NCI-H2029 (cell line): ENCODE results near the gene NELL1.
"Not testable (repeated sequence)": the region's sequence is repeated elsewhere in the genome, so short reads cannot be mapped to it uniquely, and the experiment has no call there.

Source experiments
- DNase-seq: peaks from one replicate; lab custom pipeline; 2025; lab: John Stamatoyannopoulos, UW

NELL1 gene

DNA sequence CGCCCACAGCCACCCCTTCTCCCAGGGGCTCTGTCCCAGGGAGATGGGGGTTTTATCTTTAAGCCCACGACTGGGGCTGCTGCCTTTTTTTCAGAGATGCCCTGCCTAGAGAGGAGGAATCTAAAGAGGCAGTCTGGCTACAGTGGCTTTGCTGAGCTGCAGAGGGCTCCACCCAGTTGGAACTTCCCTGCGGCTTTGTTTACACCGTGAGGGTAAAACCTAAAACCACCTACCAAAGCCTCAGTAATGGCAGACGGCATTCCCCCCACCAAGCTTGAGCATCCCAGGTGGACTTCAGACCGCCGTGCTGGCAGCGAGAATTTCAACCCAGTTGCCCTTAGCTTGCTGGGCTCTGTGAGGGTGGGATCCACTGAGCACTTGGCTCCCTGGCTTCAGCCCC, 535.8 kb downstream of the NELL1 start:
- no peak for DNase-seq

DNA sequence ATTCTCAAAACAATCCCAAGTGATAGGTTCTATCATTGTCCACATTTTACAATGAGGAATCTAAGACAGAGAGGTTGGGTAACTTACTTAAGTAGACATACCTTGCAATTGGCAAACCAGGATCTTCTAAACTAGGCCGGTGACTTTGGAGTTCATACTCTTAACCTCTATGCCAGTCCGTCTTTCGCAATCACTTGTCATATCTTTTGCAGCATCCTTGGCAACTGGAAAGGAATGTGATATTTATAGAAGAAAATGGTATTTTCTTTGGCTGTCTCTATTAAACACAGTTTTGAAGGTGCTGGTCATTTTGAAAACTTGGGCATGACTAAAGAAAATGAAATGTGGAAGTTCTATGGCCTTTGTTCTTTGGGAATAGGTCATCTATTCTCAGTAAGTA, 556.5 kb downstream of the NELL1 start:
- no peak for DNase-seq

DNA sequence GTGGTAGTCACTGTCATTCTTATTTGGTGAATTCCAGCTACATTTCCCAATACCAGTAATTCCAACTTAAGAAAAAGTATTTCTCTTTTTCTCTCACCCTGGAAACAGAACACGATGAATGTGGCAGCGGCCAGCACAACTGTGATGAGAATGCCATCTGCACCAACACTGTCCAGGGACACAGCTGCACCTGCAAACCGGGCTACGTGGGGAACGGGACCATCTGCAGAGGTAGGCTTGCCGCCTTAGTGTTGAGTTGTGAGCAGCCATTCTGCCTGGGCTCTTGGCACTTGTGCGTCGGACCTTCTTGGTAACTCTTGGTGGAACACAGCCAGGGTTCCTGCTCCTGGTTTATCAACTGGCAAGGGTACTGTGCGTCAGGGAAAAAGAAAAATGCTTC, 559.8 kb downstream of the NELL1 start:
- no peak for DNase-seq

DNA sequence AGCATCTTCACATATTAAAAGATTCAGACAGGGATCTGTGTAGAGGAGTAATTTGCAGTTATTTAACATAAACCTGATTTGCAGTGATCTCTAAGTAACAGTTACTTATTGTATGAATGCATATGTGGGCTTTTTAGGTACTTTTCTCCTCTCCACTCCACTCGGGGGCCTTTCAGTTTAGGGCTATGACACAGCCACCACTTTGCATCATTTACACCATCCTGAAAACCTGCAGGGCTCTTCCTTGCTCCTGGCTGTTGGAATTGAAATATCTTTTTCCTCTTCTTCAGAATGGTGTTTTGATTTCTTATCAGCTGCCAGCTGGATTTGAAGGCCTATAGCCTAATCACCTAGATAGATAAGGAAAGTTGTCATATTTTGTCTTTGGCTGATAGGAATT, 580.8 kb downstream of the NELL1 start:
- no peak for DNase-seq

DNA sequence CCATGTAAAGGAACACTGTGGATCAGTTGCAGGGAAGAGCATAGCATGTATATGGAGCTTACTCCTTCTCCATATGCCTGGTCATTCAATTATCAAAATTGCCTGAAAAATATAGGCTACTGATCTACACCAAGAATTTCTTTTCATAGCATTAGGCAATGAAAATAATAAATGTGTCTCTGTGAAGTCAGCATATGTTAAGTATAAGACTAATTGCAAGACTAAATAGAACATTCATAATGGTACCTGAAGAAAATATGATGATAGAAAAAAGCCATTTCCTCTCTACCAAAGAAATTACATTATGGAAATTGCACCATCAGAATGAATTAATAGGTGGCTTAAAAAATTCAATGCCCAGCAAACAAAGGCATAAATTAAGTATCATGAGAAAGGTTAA, 584.7 kb downstream of the NELL1 start:
- DNase-seq = no peak

DNA sequence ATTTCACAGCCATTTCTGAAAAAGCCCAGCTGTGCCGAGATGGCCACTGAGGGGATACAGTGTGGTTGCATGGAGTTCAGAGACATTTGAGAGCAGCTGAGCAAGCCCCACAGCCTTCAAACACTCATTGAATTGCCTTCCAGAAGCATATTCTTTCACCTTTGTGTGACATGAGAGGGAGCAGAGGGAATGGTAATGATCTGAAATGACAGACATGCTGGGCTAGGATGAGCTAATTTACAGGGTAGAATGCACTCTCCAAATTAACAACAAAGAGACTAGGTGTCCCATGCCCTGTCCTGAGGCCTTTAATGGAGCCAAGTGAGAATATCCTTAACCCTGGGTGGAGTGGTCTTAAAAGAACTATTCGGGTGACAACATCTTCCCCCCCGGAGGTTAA, 585.4 kb downstream of the NELL1 start:
- DNase-seq = no peak

DNA sequence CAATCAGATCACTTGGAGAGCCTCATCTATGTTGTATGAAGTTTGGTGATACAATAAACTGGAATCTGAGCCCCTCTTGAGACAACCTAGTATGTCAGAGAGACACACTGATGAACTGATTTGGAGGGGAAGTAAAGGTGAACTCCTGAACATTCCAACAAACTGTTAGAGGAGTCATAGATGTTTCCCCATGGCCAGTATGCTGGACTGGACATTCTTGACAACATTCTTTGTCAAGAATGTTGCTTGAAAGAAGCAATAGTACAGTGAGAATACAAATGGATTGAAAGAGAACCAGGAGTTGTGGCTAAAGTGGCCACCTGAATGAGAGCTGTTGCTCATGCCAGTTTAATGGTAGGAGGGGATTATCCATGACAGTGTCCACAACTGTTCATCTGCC, 588.1 kb downstream of the NELL1 start:
- DNase-seq = no peak

DNA sequence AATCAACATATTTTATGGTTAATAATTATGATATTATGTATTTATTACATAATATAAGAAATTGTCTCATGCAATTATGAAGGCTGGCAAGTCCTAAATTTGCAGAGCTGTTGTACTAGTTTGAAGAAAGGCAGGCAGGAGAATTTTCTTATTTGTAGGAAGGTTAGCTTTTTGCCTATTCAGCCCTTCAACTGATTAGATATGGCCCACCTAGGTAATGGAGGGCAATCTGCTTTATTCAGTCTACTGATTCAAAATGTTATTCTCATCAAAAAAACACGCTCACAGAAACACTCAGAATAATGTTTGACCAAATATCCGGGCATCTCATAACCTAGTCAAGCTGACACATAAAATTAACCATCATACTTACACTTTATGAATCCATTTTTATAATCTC, 589.0 kb downstream of the NELL1 start:
- no peak for DNase-seq

DNA sequence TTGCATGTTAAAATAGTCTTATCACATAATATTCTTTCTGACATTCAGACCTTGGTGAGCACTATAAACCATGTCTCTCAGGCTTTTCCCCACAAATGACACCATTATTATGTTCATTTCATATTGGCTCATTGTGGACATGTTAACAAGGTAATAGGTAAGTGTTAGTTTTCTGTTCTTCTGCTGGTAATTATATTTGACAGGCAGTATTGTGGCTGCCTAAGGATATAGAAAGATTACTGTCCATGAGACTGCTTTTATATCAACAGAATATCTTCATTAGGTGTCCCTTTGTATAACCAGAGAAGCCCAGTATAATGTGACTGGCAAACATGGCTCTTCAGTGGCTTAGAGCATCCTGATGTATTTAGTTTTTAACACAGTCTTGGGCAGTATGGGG, 590.7 kb downstream of the NELL1 start:
- no peak for DNase-seq

DNA sequence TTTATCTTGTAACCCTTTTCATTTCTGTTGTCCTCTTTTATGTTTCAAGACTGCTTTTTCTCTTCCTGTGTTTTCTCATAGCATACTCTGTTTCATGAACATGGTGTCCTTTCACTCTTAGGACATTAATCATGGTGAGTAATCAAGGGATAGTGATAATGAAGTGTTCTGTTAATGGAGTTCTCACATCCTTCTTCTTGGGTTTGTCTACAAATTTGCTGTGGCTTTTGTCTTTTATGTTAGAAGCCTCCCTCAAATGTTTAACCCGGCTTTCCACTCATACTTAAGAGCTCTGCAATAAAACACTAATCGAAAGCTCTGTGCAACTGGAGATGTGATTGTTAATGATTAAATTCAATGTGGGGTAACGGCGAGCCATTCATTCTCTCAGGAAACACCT, 593.6 kb downstream of the NELL1 start:
- DNase-seq = no peak

DNA sequence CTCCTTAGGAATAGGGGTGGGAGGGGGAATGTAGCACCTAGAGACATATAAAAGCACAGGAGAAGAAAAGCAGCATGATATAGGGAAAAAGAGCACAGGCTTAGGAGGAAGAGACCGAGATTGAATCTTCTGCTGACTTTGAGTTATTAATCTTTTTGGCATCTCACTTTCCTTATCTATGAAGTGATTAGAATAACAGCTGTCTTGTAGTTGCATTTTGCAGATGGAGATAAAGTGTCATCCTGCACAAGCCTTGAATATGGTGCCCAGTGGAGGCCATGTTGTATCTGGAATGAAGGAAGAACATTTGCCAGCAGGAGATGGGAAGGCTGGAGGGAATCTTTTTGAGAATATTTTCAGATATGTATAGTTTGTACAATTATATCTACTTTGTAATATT, 594.7 kb downstream of the NELL1 start:
- no peak for DNase-seq

DNA sequence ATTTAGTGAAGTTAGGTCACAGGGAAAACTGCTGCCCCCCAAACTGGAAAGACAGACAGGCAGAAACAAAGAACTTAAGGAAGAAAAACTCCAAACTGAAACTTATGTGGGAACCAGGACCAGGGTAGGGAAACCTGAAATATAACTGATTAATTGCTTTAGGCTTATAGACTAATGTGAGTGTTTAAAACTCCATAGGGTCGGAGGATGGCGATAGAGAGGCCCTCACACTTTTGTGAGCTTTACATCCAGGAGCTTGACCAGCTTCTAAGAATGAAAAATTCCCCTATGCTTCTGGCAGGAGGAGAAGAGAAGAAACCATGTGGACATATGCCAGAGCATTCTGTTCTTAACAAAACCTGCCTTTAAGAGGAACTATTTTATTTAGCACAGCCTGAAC, 598.6 kb downstream of the NELL1 start:
- no peak for DNase-seq

DNA sequence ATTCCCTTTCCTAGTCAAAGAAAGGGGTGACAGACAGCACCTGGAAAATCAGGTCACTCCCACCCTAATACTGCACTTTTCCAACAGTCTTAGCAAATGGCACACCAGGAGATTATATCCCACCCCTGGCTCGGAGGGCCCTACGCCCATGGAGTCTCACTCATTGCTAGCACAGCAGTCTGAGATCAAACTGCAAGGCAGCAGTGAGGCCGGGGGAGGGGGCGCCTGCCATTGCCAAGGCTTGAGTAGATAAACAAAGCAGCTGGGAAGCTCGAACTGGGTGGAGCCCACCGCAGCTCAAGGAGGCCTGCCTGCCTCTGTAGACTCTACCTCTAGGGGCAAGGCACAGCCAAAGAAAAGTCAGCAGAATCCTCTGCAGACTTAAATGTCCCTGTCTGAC, 602.8 kb downstream of the NELL1 start:
- not testable (repeated sequence) for DNase-seq

DNA sequence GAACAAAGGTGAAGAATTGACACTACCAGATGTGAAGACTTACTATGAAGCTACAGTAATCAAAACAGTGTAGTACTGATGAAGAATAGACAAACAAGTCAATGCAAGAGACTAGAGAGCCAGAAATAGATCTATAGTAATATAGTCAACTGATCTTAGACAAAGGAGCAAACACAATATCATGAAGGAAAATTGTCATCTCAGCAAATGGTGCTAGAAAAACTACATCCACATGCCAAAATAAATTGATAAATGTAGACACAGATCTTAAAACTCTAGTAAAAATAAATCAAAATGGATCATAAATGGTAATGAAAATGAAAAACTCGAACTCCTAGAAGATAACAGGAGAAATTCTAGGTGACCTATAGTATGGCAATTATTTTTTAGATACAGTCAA, 609.5 kb downstream of the NELL1 start:
- DNase-seq = no peak

DNA sequence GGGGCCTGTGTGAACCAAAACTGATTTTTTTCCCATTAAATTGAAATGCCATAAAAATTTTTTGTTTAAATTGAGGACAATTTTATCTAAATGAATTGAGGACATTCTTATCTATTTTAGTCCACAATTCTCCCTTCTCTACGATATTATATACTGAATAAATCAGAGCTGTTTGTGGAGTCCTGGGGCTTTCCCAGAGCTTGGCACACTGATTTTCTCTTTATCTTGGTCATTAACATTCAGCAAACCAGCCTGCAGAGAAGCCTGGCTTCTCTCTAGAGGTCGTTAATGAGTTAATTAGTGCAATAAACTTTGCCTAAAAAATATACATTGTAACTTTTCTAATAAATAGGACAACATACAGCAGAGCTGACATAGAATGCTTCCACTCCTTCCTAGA, 615.7 kb downstream of the NELL1 start:
- DNase-seq = no peak

DNA sequence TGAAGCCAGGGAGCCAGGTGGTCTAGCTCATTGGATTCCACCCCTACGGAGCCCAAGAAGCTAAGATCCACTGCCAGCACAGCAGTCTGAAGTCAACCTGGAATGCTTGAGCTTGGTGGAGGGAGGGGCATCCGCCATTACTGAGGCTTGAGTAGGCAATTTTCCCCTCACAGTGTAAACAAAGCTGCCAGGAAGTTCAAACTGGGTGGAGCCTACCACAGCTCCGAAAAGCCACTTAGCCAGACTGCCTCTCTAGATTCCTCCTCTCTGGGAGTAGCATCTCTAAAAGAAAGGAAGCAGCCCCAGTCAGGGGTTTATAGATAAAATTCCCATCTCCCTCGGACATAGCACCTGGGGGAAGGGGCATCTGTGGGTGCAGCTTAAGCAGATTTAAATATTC, 620.3 kb downstream of the NELL1 start:
- peak; percentile 44 for DNase-seq

DNA sequence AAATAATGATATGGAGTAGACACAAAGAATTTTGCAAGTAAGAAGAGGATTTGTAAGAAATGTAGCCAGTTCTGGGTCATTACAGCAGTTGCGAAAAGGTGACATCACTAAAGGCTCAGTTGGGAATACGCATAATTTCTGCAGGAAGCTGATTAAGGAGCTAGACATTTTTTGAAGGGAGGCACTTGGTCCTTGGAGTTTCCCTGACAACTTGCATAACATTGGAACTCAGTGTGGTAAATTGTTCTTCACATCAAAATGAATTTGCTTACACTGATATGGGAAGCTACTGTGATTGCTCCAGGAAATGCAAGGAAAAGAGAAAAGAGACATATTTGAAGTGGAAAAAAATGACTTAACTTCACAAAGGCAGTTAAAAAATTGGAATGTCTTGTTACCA, 626.1 kb downstream of the NELL1 start:
- no peak for DNase-seq

DNA sequence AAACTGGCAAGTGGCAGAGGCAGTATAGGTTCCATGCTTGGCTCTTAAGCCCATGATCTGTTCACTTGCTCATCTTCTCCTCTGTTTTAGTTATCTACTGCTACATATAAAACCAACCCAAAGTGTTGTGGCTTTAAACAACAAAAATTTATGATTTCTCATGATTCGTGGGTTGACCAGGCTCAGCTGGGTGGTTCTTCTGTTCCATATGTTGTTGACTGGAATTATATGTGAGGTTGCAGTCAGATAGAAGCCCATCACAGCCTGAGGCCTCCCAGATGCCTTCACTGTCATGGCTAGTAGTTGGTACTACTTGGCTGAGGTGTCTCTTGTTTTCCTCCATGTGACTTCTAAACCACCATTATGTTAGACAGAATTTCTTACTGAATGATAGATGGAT, 632.6 kb downstream of the NELL1 start:
- DNase-seq = no peak

DNA sequence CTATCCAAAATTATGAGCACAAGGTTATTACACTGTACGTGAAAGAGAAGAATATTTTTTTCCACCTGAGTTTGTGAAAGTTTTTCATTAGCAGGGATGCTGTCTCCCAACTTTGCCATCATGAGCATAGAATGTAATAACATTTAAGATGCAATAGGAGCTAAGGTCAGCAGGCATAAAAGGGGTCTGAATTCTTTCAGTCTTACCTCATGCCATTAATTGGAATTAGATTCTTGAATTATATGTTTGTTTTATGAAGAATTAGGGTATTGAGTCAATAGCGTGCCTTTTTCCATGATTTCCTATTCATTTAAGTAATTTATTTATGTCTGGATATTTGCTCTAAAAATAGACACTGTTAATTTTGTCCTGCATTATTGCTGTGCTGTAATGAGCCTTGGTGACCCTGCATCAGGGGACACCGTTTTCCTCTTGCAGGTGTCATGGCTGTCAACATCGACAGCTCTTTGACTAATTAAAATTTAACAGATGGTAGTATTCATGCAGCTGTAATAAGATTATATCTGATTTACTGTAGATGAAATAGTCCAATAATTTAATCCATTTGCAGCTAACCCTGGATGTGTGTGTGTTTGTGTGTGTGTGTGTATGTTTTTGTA, 637.5 kb downstream of the NELL1 start:
- no peak for DNase-seq

DNA sequence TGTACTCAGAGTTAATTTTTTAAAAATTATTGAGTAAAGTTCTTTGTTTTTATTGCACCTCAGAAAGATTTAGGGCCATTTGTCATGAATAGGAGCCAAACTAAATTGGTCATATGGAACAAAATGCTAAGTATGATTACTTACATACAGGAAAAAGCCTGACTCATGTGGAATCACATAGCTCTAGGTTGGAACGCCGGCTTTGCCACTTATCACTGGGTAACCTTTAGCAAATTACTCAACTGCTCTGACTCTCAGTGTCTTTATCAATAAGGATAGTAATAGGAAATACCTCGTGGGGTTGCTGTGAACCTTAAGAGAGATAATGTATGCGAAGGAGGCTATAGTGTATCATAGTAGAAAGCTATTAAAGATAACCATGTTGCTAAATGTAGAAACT, 638.5 kb downstream of the NELL1 start:
- no peak for DNase-seq

DNA sequence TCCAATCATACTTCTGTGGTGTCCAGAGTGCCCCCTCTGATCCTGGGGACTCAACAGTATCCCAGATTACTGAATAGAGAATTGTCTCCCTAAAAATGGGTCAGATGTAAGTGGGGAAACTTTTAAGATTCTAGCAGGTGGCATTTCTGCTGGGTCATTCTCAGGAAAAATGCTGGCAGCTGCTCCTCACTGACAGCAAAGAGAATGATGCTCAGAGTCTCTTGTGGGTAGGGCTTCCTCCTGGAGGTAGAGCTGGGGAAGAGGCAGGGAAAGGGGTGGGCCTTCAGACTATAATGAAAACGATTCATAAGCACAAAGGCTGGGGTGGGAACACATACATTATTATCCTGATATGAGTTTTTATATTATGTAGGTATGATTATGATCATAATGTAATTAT, 647.2 kb downstream of the NELL1 start:
- DNase-seq = no peak

DNA sequence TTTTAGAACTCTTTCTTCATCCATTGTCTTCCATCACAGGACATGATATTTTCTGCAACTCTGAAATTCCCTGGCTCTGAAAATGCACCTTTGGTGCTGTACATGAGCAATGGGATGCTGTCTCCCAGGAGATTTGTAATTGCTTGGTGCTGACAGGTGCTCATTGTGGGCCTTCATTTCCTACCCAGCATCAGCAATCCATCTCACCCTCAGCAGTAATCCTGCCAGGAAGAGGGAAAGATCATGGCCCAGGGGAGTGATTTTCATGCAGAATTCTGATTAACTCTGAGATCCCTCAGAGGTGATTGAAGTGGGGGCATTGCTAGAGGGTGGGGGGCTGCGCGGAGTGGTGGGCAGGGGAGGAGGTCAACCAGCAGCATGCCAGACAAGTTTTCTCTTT, 651.7 kb downstream of the NELL1 start:
- DNase-seq = no peak

DNA sequence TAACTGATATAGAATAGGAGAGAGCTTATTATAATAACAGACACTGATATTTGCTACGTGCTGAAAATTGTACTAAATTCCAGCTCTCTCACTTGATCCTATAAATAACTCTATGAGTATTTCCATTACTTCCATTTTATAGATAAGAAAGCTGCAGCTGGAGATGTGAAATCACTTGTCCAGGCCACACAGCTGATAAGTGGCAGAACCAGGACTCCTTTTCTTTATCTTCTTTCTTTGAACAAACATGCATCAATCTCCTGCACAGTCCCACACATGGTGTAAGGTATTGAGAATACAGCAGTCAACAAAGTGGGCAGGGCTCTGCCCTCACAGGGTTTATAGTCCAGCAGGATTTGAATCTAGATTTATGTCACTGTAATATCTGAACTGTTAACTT, 652.1 kb downstream of the NELL1 start:
- no peak for DNase-seq

DNA sequence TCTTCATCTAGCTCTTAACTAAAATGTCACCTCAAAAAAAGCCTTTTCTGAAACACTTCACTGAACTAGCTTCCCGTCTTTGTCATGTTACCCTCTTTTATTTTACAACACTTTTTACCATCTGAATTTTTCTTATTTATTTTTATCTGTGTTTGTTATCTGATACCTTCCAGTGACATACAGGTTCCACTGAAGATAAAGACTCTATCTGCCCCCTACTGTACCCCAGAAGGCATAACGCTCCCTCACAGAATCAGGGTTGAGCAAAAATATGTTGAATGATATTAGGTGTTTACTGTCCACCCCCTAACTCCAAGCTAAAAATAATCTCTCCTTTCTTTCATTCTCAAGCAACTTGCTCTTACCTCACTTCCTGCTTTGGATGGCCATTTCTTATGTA, 654.2 kb downstream of the NELL1 start:
- no peak for DNase-seq

DNA sequence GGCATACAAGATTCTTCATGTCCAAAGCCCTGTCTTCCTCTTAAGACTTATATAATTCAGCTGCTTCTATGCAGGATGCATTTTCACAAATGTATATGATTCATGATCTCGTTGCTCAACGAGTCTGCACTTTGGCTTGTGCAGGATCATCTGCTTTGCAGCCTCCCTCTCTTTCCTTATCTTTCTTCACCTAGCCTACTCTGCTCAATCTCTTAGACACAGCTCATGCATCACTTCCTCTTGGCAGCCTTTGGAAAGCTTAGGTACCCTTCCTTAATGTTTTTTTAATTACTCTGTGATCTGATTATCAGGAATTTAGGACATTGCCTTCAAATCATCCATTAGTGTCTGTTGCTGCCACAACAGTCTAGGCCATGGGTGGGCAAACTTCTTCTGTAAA, 673.8 kb downstream of the NELL1 start:
- no peak for DNase-seq
